NCI-H524 (cell line): Measurements from ENCODE around the gene KATNIP.
A peak's percentile ranks its signal among the peaks of the same experiment; 100 is the strongest.
"Not testable (repeated sequence)": the region's sequence is repeated elsewhere in the genome, so short reads cannot be mapped to it uniquely, and the experiment has no call there.

Experiments used
- DNase-seq, 2 experiments: peaks; one replicate each; lab custom pipeline; 2025; lab: John Stamatoyannopoulos, UW

KATNIP gene

GRCh38 chr16:27538528-27538927 is 11.4 kb upstream of the KATNIP start:
- DNase-seq = no peak

DNA sequence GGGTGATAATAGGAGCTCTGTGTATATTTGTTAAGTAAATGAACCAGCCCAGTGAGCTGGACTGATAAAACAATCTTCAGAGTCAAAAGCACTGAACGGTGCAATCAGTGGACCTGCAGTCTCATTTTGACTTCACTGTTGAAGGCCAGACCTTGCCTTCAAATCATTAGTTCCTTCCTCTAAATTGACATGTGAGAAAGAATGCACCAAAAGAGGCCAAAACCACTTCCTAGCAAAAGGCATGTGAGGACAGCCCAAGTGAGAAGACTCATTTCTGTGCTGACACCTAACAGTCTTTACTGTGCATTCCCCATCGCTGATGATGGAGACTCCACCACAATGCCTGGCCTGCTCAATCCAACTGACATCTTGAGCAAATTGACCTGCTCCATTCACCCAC is 10.8 kb upstream of the KATNIP start:
- no peak for DNase-seq

DNA sequence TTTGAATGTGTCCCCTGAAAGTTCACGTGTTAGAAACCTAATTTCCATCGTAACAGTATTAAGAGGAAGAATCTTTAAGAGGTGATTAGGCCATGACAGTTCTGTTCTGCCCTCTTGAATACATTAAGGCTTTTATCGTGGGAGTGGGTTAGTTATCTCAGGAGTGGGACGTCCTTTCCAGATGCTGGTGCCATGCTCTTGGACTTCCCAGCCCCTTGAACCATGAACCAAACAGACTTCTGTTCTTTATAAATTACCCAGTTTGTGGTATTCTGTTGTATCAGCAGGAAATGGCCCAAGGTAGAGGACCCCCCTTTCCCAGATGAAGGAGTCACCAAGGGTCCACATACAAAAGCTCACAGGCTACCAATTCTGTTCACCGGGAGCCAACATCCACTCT is 10.3 kb upstream of the KATNIP start:
- no peak for DNase-seq

- no peak for DNase-seq
These were observed 6.1 kb upstream of the KATNIP start for GRCh38 chr16:27543801-27544200.

DNA sequence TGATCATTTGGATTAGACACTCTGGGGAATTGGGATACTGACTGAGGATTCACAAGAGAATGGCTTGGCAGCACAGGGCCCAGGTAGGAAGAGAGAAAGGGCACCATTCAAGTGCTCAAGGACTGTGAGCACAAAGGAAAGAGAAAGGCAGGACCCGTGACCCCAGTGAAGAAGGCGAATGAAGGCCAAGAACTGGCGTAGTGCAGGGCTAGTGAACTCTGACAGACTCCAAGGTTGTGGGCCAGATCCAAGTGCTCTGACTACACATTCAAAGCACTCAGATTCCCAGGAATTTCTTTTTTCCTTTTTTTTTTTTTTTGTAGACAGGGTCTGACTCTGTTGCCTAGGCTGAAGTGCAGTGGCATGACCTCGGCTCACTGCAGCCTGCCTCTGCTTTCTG is 5.3 kb upstream of the KATNIP start:
- DNase-seq = no peak

DNA sequence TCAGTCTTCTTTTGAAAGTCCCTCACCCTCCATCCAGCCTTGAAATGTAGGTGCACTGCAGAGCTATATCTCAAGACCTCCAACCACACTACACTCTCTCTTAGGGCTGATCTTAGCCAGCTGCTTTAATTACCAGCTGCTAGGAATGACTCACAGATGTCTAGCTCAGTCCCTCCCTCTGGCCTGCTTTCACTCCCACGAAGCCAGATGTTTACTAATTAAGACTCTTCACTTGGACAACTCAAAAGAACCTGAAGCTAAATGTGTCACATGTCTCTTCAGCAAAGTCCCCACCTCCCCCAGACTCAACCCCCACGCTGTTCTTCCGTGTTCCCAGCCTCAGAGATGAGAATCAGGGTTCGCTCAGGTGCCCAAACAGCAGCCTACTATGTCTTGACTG is 2.8 kb upstream of the KATNIP start:
- peak; percentile 77 to 91 for DNase-seq

DNA sequence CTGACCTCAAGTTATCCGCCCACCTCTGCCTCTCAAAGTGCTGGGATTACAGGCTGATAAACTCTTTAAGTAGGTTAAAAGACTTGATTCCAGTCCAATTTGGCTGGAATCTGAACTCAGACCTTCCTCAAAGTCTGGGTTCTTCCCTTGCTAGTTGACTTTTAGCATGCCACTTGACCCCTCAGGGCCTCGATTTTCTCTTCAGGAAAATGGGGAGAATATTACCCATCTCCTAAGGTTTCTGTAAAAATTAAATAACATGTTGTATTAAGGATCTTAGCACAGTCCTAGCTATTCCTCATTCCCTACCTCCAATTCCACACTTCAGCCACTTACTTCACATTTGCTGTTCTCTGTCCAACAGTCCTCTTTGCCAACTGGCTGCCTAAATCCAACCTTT is 2.1 kb upstream of the KATNIP start:
- no peak for DNase-seq

DNA sequence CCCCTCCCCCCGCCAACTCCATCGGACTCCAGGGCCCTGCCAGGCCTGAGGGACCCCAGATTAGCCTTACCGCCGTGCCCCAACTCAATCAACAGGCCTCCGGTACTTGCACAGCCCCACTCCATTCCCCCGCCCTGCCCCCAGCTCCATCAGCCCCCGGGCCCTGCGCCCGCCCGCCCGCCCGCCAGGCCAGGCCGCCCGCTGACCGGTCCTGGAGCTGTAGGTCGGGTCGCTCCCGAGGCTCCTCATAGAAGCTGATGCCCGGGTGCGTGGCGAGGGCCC is 539 bp upstream of the KATNIP start:
- no peak for DNase-seq

DNA sequence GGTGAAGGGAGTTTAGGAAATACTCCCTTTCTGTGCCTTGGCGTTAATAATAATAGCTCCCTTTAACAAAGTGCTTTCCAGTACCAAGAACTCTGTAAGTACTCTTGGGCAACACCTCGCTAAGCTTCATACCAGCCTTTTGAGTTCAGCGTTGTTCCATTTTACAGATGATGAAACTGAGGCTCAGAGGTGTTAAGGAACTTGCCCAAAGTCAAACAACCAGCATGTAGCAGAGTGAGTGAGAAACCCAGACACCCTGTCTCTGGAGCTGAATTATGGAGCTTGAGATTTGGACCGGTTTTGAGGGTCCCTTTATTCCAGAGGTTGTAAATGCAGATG is 607 bp downstream of the KATNIP start:
- no peak for DNase-seq

- no peak for DNase-seq
These were observed 1.1 kb downstream of the KATNIP start for GRCh38 chr16:27551036-27551435.

GRCh38 chr16:27556471-27556870 is 6.5 kb downstream of the KATNIP start:
- no peak for DNase-seq

GRCh38 chr16:27558434-27558833 is 8.5 kb downstream of the KATNIP start:
- no peak for DNase-seq

- DNase-seq = no peak
These were observed 9.0 kb downstream of the KATNIP start for GRCh38 chr16:27558932-27559331.

- no peak for DNase-seq
These were observed 11.3 kb downstream of the KATNIP start for GRCh38 chr16:27561216-27561615.

GRCh38 chr16:27564224-27564623 is 14.3 kb downstream of the KATNIP start:
- no peak for DNase-seq

DNA sequence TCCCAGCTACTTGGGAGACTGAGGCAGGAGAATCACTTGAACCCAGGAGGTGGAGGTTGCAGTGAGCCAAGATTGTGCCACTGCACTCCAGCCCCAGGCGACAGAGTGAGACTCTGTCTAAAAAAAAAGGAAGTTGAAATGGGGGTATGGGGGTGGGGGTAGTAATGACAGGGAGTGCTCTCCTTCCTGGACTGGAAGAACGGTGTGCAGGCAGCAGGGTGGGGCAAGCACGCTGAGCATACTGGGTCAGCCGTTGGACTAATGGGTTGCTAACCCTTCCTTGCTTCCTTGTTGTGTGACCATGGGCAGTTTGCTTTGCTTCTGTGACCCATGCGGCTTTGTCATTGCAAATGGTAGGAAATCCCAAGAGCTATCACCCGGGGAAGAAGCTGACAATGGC is 16.5 kb downstream of the KATNIP start:
- DNase-seq = no peak

- no peak for DNase-seq
These were observed 18.1 kb downstream of the KATNIP start for GRCh38 chr16:27568077-27568476.

- not testable (repeated sequence) for DNase-seq
These were observed 21.0 kb downstream of the KATNIP start for GRCh38 chr16:27570986-27571385.

DNA sequence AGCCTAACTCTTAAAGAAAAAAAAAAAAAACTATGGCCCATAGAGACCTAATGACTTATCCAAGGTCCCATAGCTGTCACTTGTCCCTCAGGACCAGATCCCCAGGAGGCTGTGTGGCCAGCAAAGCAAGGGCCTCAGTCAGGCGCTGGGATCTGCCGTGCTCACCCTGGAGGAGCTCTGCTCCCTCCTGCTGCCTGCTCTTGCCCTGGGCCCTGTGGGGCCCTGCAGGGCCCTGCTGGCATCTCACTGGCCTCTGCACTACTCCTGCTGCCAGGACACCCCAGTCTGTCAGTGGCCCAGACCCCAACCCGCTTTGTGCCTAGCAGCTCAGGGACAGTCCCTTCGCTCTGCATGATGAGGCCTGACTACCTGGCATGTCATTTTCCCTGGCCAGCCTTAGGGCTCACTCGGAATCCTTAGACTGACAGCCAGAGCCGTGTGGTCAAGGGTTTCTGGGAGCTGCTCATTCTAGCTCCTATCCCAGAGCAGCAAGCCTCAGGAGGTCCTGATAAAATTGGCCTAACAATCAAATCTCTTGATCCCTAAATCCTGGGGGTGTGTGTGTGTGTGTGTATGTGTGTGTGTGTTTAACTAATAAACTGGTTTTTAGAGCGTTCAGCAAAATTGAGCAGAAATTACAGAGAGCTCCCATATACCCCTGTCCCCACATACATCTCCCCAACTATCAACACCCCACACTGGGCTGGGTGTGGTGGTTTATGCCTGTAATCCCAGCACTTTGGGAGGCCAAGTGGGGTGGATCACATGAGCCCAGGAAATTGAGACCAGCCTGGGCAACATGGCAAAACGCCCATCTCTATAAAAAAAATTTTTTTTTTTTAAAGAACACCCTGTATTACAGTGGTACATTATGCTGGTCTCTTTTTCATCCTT is 21.7 kb downstream of the KATNIP start:
- no peak for DNase-seq

DNA sequence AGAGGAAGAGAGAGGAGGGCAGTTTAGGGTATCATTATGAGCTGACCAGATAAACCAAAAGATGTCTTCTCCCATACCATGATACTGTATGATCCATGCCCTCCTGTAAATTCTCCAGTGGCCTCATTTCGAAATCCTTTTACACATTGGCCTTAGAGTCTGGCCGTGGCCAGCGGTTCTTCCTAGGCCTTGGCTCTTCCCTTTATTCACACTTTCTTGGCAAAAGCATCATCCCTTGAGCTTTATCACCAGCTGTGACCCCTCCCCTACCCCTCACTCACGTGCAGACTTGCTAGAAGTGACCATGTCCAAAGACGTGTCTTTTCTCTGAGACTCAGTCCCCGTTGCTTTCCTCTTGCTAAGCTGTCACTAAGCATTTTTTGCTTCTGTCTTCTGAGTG is 22.8 kb downstream of the KATNIP start:
- no peak for DNase-seq

DNA sequence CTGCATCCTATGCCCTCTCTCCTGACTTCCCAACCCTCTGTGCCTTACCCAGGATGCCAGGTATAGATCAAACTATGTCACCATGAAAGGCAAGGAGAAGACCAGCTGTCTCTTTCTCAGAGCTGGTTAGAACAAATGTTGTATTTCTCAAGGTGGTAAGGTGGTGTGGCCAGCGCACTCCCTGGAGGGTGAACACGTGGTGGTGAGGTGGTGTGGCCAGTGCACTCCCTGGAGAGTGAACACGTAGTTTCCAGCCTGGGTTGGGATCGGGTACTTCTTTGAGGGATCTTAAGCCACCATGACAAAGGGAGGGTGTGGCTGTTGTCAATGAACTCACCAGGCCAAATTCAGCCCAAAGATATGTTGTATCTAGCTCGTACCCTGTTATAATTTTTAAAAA is 26.8 kb downstream of the KATNIP start:
- no peak for DNase-seq

DNA sequence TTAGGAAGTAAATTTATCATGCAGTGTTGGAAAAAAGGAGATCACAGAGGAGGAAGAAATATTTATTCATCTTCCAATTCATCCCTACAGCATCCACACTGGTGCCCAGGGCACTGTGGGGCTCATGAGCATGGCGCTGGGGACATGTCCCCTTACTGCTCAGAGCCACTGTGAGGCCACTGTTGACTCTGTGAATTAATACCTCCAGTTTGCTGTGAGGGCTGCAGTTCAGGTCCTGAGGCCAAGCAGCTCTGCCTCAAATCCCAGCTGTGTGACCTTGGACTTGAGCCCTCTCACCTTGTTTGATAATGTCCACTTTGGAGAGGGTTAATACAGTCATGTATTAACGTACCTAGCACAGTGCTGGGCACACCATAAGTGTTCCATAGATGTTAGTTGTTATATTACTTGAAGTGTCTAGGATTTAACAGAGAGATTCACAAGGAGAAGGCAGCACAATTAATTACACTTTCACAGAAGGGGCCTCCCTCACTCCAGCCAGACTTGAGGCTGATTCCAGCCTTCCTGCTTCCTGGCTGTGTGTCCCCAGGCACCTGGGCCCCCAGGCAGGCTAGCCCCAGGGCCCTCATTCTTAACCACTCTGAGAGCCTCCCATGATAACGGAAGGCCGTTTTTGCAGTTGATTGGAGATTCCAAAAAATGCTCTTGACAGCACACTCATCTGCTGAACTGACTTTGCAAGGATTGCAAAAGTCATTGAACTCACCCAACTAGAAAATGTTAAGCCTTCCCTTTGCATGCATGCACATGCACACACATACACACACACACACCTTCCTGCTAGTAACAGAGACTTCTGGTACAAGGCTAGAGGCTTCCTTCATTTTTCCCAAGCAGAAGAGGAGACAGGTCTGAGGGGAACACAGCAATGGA is 29.4 kb downstream of the KATNIP start:
- DNase-seq = no peak

- no peak for DNase-seq
These were observed 32.9 kb downstream of the KATNIP start for GRCh38 chr16:27582883-27583282.
